Astrocyte of the cerebellum (primary cell): ENCODE measurements around the gene LRP1B.

Experiments used
- DNase-seq: peaks from one replicate; pipeline ENCODE4 v3.0.0-alpha.2; 2011; ENCODE audit warnings: low read depth
- H3K4me3 ChIP-seq: 2 replicates; pipeline ENCODE4 v1.5.1; 2011; ENCODE audit warnings: mild to moderate bottlenecking, low read depth, low read length, moderate library complexity
- in situ Hi-C: cut with HindIII; loops from 2 replicates; pipeline ENCODE4 v1.10.0; 2017; ENCODE audit warnings: low sequenced_read_pairs
- TF ChIP-seq, protein P1 (sequence below): IDR thresholded peaks from 2 replicates; pipeline ENCODE4 v1.5.1; 2012; ENCODE audit warnings: low read length, low read depth, moderate library complexity, mild to moderate bottlenecking; ENCODE audit errors: missing control alignments

LRP1B gene

DNA sequence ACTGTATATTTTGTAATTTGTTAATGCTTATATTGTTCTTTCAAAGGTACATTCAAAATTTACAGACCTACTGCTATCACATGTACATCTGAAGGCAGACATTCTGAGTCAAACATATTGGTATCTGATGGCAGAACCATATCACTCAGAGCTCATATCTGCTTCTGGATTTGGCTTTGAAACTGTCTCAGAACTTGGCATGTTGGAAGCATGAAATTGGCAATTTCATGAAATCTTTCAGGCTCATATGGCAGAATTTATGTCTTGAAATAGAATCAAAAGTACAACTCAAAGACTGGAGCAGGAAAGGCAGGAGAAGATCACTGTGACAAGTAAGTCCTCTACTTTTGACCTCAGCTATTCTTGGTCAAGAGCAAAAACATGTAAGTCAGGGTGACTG lies 202.3 kb downstream of the LRP1B start:
- TF ChIP-seq, protein P1, sequence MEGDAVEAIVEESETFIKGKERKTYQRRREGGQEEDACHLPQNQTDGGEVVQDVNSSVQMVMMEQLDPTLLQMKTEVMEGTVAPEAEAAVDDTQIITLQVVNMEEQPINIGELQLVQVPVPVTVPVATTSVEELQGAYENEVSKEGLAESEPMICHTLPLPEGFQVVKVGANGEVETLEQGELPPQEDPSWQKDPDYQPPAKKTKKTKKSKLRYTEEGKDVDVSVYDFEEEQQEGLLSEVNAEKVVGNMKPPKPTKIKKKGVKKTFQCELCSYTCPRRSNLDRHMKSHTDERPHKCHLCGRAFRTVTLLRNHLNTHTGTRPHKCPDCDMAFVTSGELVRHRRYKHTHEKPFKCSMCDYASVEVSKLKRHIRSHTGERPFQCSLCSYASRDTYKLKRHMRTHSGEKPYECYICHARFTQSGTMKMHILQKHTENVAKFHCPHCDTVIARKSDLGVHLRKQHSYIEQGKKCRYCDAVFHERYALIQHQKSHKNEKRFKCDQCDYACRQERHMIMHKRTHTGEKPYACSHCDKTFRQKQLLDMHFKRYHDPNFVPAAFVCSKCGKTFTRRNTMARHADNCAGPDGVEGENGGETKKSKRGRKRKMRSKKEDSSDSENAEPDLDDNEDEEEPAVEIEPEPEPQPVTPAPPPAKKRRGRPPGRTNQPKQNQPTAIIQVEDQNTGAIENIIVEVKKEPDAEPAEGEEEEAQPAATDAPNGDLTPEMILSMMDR, result no peak
- in situ Hi-C loops, result no loop called here
- no peak for DNase-seq
- no peak overlapping the region for H3K4me3 ChIP-seq

DNA sequence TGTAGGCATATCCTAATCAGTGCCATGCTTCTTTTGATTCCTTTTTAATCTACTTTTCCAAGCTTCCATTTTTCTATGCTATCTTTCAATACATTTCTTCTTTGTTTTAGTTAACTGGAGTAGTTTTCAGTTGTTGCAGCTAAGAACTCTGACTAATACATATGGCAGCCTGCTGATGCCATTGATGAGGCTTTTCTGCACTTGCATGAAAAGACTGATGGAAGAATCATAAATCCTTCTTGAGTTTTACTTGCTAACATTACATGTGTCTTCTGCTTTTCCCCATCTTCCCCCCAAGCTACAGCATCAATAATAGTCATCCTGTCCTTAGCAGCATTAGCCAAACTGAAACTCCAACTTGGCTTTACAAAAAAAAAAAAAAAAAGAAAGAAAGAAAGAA lies 203.3 kb downstream of the LRP1B start:
- no peak overlapping the region for H3K4me3 ChIP-seq
- TF ChIP-seq, protein P1, result no peak
- in situ Hi-C loops, result no loop called here
- DNase-seq, result no peak

DNA sequence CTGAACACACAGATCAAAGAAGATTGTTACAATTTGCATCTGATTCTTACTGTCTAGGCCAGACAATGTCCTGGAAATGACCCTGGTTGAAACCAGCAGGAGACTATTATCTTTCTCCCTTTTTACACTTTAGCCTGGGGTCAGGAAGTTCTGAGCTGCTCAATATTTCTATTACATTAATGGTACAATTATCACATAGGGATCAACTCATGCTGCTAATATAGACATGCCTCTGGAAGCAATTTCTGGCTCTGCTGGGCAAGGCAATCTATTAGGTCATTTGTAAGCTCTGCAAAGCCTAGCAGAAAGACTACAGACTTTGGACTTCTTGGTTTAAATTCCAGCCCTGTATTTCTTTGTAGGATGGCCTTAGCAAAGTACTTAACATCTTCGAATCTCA lies 205.3 kb downstream of the LRP1B start:
- TF ChIP-seq, protein P1, result no peak
- in situ Hi-C loops, result no loop called here
- H3K4me3 ChIP-seq, result no peak overlapping the region
- DNase-seq, result no peak

DNA sequence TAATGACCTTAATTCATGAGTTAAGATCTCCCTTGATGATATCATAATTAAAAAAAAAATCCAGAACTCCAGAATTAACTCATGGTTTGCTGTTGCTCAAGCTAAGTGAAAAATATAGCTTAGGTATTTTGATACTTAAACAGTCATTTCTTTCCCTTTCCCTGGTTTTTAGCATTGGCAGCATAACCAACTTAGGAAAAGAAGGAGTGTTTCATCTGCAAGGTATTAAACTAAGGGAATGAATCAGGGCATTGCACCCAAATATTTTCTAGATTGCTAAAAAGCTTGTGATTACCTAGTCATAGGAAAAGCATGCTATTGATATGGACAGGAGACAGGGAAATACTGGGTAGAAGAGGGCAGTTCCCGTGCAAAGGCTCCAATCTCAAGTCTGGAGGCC lies 207.2 kb downstream of the LRP1B start:
- H3K4me3 ChIP-seq, result no peak overlapping the region
- TF ChIP-seq, protein P1, result no peak
- in situ Hi-C loops, result no loop called here
- DNase-seq, result no peak

DNA sequence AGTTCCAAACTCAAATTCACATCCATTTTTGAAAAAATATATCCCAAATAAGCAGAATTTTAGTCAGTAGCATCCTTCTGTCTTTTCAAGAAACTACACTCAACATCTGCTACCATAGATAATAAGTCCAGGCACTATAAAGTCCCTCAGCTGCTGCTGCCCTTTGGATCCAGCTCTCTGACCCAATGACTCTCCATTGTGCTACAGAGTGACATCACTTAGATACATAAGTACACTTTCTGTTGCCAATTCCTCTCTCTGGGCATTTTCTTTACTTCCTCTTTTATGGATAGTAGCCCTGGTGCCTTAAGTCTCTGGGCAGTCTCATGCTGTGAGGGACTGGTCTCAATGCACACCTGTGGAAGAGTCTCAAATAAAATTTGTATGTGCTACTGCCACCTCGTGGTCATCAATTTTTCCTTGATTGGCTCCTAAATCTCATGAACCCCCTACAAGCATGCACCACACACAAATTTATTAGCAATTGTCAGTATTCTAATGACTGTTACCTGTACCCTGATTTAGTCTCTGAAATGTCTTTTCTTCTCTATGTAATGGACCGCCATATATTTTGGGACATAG lies 219.2 kb downstream of the LRP1B start:
- peak; percentile 5 for DNase-seq
- H3K4me3 ChIP-seq, result no peak overlapping the region
- TF ChIP-seq, protein P1, result peak; percentile 49
- in situ Hi-C loops, result no loop called here

DNA sequence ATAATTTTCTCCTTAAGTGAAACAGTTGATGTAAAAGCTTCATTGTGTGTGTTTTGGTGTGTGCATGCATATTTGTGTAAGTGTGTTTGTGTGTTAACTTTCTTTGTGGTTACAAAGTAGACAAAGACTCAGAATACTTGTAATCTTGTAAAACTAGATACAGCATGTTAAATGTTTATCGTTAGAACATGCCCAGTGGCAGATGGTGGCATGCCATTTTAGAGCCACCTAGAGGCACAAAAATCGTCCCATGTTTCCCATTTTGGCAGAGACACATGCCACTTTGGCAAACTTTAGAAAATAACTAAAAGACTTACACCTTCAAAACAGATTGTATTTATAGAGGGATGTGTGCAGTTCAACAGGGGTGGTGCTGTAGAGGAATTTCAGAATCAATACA lies 224.1 kb downstream of the LRP1B start:
- TF ChIP-seq, protein P1, result no peak
- H3K4me3 ChIP-seq, result no peak overlapping the region
- no peak for DNase-seq
- in situ Hi-C loops, result no loop called here
